GM23338 (cell line): ENCODE results near the gene NXPH3. TPM values are rescaled to one million over a fixed set of nuclear protein-coding genes. Genes with fewer than 3 reads are reported as not detected.

ENCODE experiments used
- ATAC-seq: fragments of 200-7000 bp; cut with Tn5 transposase; 3 replicates; pipeline ENCODE4 v1.9.1; 2020
- DNase-seq: peaks from one replicate; pipeline ENCODE4 v3.0.0-alpha.2; 2015; ENCODE audit warnings: low spot score
- H2AFZ ChIP-seq: fragments of 200-600 bp; sonication (generic); 2 replicates; pipeline ENCODE4 v1.8.0; 2016; ENCODE audit warnings: antibody characterized with exemption, mild to moderate bottlenecking, moderate library complexity
- H3F3A ChIP-seq: fragments of 200-600 bp; sonication (generic); replicated peaks from 2 replicates; pipeline ENCODE4 v1.8.0; 2017; ENCODE audit warnings: antibody characterized with exemption, mixed run types, low read depth
- H3K27ac ChIP-seq: fragments of 200-600 bp; sonication (generic); 2 replicates; pipeline ENCODE4 v1.6.1; 2016; ENCODE audit warnings: low read depth
- H3K27me3 ChIP-seq: fragments of 200-600 bp; sonication (generic); 2 replicates; pipeline ENCODE4 v1.8.0; 2016; ENCODE audit warnings: mild to moderate bottlenecking, mixed run types, moderate library complexity; ENCODE audit not compliant: insufficient read depth
- H3K36me3 ChIP-seq: fragments of 200-600 bp; sonication (generic); 2 replicates; pipeline ENCODE4 v1.8.0; 2016; ENCODE audit warnings: mild to moderate bottlenecking; ENCODE audit not compliant: insufficient read depth
- H3K4me1 ChIP-seq: fragments of 200-600 bp; sonication (generic); 2 replicates; pipeline ENCODE4 v1.8.0; 2016; ENCODE audit warnings: mild to moderate bottlenecking, moderate library complexity; ENCODE audit not compliant: insufficient read depth
- H3K4me2 ChIP-seq: fragments of 200-600 bp; sonication (generic); 2 replicates; pipeline ENCODE4 v1.7.1; 2017; ENCODE audit warnings: mixed run types
- H3K4me3 ChIP-seq: fragments of 200-600 bp; sonication (generic); 2 replicates; pipeline ENCODE4 v1.6.1; 2016; ENCODE audit warnings: mixed run types
- H3K79me2 ChIP-seq: fragments of 200-600 bp; sonication (generic); replicated peaks from 2 replicates; pipeline ENCODE4 v1.8.0; 2017; ENCODE audit warnings: mild to moderate bottlenecking; ENCODE audit not compliant: insufficient read depth
- H3K9me2 ChIP-seq: fragments of 200-600 bp; sonication (generic); 2 replicates; pipeline ENCODE4 v1.8.0; 2017; ENCODE audit not compliant: insufficient read depth
- H4K20me1 ChIP-seq: fragments of 200-600 bp; sonication (generic); replicated peaks from 2 replicates; pipeline ENCODE4 v1.8.0; 2017; ENCODE audit warnings: mild to moderate bottlenecking; ENCODE audit not compliant: insufficient read depth
- H3K27ac Mint-ChIP-seq: 2 replicates; pipeline ENCODE4 v1.8.0; 2020; ENCODE audit warnings: inconsistent platforms, mild to moderate bottlenecking, moderate library complexity, mixed read lengths
- H3K27me3 Mint-ChIP-seq: 3 replicates; pipeline ENCODE4 v1.8.0; 2022; ENCODE audit warnings: low read depth, mild to moderate bottlenecking, moderate library complexity, mixed read lengths, inconsistent platforms; ENCODE audit not compliant: insufficient read depth, poor library complexity
- H3K36me3 Mint-ChIP-seq: 3 replicates; pipeline ENCODE4 v1.8.0; 2021; ENCODE audit warnings: low read depth, mild to moderate bottlenecking, inconsistent platforms, moderate library complexity, mixed read lengths
- H3K4me1 Mint-ChIP-seq: 3 replicates; pipeline ENCODE4 v1.8.0; 2020; ENCODE audit warnings: mild to moderate bottlenecking, inconsistent platforms, mixed read lengths
- H3K4me3 Mint-ChIP-seq: 3 replicates; pipeline ENCODE4 v1.8.0; 2021; ENCODE audit warnings: moderate library complexity, mild to moderate bottlenecking, inconsistent platforms, mixed read lengths
- H3K9me3 Mint-ChIP-seq: 3 replicates; pipeline ENCODE4 v1.8.0; 2020; ENCODE audit warnings: moderate library complexity, mild to moderate bottlenecking, inconsistent platforms, mixed read lengths
- CREB1 ChIP-seq: fragments of 250-450 bp; sonication (Bioruptor Pico); IDR thresholded peaks from 2 replicates; pipeline ENCODE4 v1.5.0; 2020; ENCODE audit warnings: low read depth, mild to moderate bottlenecking, moderate library complexity
- EZH2 ChIP-seq: fragments of 200-600 bp; sonication (generic); IDR thresholded peaks from one replicate; pipeline ENCODE4 v1.8.0; 2017; ENCODE audit warnings: antibody characterized with exemption, mild to moderate bottlenecking, low read depth; ENCODE audit not compliant: unreplicated experiment
- EZH2phosphoT487 ChIP-seq: fragments of 200-600 bp; sonication (generic); IDR thresholded peaks from one replicate; pipeline ENCODE4 v1.8.1; 2018; ENCODE audit warnings: antibody characterized with exemption; ENCODE audit not compliant: unreplicated experiment
- JUNB ChIP-seq: IDR thresholded peaks from one replicate; pipeline ENCODE4 v1.6.1; 2016; ENCODE audit warnings: antibody characterized with exemption; ENCODE audit not compliant: unreplicated experiment
- NANOG ChIP-seq: IDR thresholded peaks from 2 replicates; pipeline ENCODE4 v1.6.1; 2016; ENCODE audit warnings: antibody characterized with exemption, borderline replicate concordance
- POLR2AphosphoS5 ChIP-seq: IDR thresholded peaks from 2 replicates; pipeline ENCODE4 v1.6.1; 2016; ENCODE audit warnings: antibody characterized with exemption, low read depth
- STAT1 ChIP-seq: IDR thresholded peaks from one replicate; pipeline ENCODE4 v1.6.1; 2016; ENCODE audit warnings: antibody characterized with exemption; ENCODE audit not compliant: unreplicated experiment
- ZNF114 ChIP-seq: fragments of 250-450 bp; sonication (Bioruptor Pico); IDR thresholded peaks from 2 replicates; pipeline ENCODE4 v1.5.0; 2020; ENCODE audit warnings: mild to moderate bottlenecking, moderate library complexity
- ZNF331 ChIP-seq: fragments of 250-450 bp; sonication (Bioruptor Pico); IDR thresholded peaks from 2 replicates; pipeline ENCODE4 v1.5.0; 2020; ENCODE audit warnings: low read depth, mild to moderate bottlenecking, moderate library complexity
- ZNF462 ChIP-seq: fragments of 250-450 bp; sonication (Bioruptor Pico); IDR thresholded peaks from 2 replicates; pipeline ENCODE4 v1.5.0; 2020; ENCODE audit warnings: mild to moderate bottlenecking, moderate library complexity
- polyA plus RNA-seq: library from polyadenylated mRNA; unstranded; fragments of >200 nt; fragmentation: Nextera tagmentation; extraction: Ambion mirVana; gene quantifications from 2 replicates; pipeline ENCODE4 v1.2.1, GENCODE V29; 2016
- total RNA-seq: library from RNA; depleted of rRNA; stranded (reverse); fragments of >200 nt; shearing (Covaris generic); gene quantifications from 2 replicates; pipeline ENCODE4 v1.2.3, GENCODE V29; 2014
- TF ChIP-seq, protein P1 (sequence below): IDR thresholded peaks from one replicate; pipeline ENCODE4 v1.6.1; 2018; ENCODE audit warnings: antibody characterized with exemption; ENCODE audit not compliant: unreplicated experiment
- TF ChIP-seq, protein P2 (sequence below): IDR thresholded peaks from 2 replicates; pipeline ENCODE4 v1.6.1; 2016; ENCODE audit warnings: antibody characterized with exemption
- TF ChIP-seq, protein P3 (sequence below), 2 experiments: fragments of 200-600 bp in 1 of 2; sonication (generic) in 1 of 2; conservative IDR thresholded peaks; 2 replicates each; pipeline versions ENCODE4 v1.5.1 to v1.6.1; 2016 to 2017; ENCODE audit warnings: antibody characterized with exemption in 2 of 2, low read depth in 2 of 2, mild to moderate bottlenecking in 2 of 2, moderate library complexity in 1 of 2

Gene NXPH3
- total and polyA plus RNA-seq, 2 experiments from 2014 or later: 0.23 to 2.7 TPM

DNA sequence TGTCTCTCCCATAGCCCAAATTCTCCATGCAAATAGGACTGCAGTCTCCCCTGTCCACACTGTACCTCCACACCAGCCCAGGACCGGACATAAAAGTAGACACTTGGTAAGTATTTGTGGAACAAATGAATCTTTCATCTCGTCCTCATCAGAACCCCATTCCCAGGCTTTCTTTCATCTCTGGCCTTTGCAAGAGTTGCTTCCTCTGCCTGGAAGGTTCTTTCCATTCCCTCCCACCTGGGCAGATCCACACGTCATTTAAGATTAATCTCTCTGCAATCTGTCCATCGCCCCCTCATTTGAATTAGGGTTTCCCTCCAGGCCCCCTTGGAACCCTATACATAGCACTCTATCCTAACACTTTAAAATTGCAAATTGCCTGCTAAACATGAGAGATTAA lies 3.9 kb upstream of the NXPH3 start:
- no peaks in the 10 kb centered on the region for H3K9me3 Mint-ChIP-seq
- H3F3A ChIP-seq: peaks cover 14% of the 10 kb centered on the region
- no peak overlapping the region for H3K4me3 Mint-ChIP-seq
- H3K27me3 Mint-ChIP-seq: peaks cover 22% of the 10 kb centered on the region
- no peaks in the 10 kb centered on the region for H3K79me2 ChIP-seq
- TF ChIP-seq, protein P1, sequence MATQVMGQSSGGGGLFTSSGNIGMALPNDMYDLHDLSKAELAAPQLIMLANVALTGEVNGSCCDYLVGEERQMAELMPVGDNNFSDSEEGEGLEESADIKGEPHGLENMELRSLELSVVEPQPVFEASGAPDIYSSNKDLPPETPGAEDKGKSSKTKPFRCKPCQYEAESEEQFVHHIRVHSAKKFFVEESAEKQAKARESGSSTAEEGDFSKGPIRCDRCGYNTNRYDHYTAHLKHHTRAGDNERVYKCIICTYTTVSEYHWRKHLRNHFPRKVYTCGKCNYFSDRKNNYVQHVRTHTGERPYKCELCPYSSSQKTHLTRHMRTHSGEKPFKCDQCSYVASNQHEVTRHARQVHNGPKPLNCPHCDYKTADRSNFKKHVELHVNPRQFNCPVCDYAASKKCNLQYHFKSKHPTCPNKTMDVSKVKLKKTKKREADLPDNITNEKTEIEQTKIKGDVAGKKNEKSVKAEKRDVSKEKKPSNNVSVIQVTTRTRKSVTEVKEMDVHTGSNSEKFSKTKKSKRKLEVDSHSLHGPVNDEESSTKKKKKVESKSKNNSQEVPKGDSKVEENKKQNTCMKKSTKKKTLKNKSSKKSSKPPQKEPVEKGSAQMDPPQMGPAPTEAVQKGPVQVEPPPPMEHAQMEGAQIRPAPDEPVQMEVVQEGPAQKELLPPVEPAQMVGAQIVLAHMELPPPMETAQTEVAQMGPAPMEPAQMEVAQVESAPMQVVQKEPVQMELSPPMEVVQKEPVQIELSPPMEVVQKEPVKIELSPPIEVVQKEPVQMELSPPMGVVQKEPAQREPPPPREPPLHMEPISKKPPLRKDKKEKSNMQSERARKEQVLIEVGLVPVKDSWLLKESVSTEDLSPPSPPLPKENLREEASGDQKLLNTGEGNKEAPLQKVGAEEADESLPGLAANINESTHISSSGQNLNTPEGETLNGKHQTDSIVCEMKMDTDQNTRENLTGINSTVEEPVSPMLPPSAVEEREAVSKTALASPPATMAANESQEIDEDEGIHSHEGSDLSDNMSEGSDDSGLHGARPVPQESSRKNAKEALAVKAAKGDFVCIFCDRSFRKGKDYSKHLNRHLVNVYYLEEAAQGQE: no peak
- TF ChIP-seq EZH2phosphoT487 (no peak), ZNF331 (no peak), JUNB (no peak), EZH2 (no peak), CREB1 (no peak), ZNF462 (CRISPR knock-in tag) (no peak), NANOG (no peak), ZNF114 (CRISPR knock-in tag) (no peak), POLR2AphosphoS5 (no peak), STAT1 (no peak)
- TF ChIP-seq, protein P2, sequence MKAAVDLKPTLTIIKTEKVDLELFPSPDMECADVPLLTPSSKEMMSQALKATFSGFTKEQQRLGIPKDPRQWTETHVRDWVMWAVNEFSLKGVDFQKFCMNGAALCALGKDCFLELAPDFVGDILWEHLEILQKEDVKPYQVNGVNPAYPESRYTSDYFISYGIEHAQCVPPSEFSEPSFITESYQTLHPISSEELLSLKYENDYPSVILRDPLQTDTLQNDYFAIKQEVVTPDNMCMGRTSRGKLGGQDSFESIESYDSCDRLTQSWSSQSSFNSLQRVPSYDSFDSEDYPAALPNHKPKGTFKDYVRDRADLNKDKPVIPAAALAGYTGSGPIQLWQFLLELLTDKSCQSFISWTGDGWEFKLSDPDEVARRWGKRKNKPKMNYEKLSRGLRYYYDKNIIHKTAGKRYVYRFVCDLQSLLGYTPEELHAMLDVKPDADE: no peak
- TF ChIP-seq, protein P3, sequence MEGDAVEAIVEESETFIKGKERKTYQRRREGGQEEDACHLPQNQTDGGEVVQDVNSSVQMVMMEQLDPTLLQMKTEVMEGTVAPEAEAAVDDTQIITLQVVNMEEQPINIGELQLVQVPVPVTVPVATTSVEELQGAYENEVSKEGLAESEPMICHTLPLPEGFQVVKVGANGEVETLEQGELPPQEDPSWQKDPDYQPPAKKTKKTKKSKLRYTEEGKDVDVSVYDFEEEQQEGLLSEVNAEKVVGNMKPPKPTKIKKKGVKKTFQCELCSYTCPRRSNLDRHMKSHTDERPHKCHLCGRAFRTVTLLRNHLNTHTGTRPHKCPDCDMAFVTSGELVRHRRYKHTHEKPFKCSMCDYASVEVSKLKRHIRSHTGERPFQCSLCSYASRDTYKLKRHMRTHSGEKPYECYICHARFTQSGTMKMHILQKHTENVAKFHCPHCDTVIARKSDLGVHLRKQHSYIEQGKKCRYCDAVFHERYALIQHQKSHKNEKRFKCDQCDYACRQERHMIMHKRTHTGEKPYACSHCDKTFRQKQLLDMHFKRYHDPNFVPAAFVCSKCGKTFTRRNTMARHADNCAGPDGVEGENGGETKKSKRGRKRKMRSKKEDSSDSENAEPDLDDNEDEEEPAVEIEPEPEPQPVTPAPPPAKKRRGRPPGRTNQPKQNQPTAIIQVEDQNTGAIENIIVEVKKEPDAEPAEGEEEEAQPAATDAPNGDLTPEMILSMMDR (conservative IDR thresholded peaks at IDR 0.05; ENCODE audit: low read depth in 2 of 2): no peak
- peaks cover 21% of the 10 kb centered on the region for H3K27me3 ChIP-seq
- H2AFZ ChIP-seq: no peak overlapping the region
- no peaks in the 10 kb centered on the region for H3K36me3 ChIP-seq
- no peak for ATAC-seq
- H3K4me2 ChIP-seq: no peak overlapping the region
- H3K27ac ChIP-seq: no peak overlapping the region
- H3K27ac Mint-ChIP-seq: no peak overlapping the region
- H3K4me1 ChIP-seq: peaks cover 16% of the 10 kb centered on the region
- H3K4me3 ChIP-seq: no peak overlapping the region
- H3K36me3 Mint-ChIP-seq: no peaks in the 10 kb centered on the region
- no peak for DNase-seq
- peaks cover 25% of the 10 kb centered on the region for H3K4me1 Mint-ChIP-seq
- H3K9me2 ChIP-seq: no peaks in the 10 kb centered on the region
- H4K20me1 ChIP-seq: no peaks in the 10 kb centered on the region
